ENCODE results near the gene OLFML3.
A peak's percentile ranks its signal among the peaks of the same experiment; 100 is the strongest.

Gene OLFML3

GRCh38 chr1:113949007-113949406 lies 30.3 kb upstream of the OLFML3 start:
- peak; percentile 67 for DNase-seq

GRCh38 chr1:113950908-113951307 lies 28.4 kb upstream of the OLFML3 start:
- DNase-seq = no peak

GRCh38 chr1:113951719-113952118 lies 27.6 kb upstream of the OLFML3 start:
- DNase-seq = no peak

- no peak for DNase-seq
Measured at GRCh38 chr1:113957984-113958383, 21.3 kb upstream of the OLFML3 start.

GRCh38 chr1:113958691-113959090 lies 20.6 kb upstream of the OLFML3 start:
- DNase-seq = no peak

- DNase-seq = peak; percentile 28
Measured at GRCh38 chr1:113963281-113963906, 15.9 kb upstream of the OLFML3 start.

GRCh38 chr1:113965703-113966412 lies 13.4 kb upstream of the OLFML3 start:
- DNase-seq = no peak

GRCh38 chr1:113972954-113973353 lies 6.3 kb upstream of the OLFML3 start:
- DNase-seq = no peak

GRCh38 chr1:113975211-113975895 lies 3.9 kb upstream of the OLFML3 start:
- peak; percentile 77 for DNase-seq

- DNase-seq = peak; percentile 66
Measured at GRCh38 chr1:113976609-113977278, 2.5 kb upstream of the OLFML3 start.

GRCh38 chr1:113977906-113978305 lies 1.4 kb upstream of the OLFML3 start:
- peak; percentile 15 for DNase-seq

GRCh38 chr1:113980110-113980509 lies 836 bp downstream of the OLFML3 start:
- DNase-seq = no peak

GRCh38 chr1:113981962-113982931 lies 3.0 kb downstream of the OLFML3 start:
- DNase-seq = peak; percentile 42

GRCh38 chr1:113982949-113983348 lies 3.7 kb downstream of the OLFML3 start:
- no peak for DNase-seq

GRCh38 chr1:113983391-113983790 lies 4.1 kb downstream of the OLFML3 start:
- no peak for DNase-seq

GRCh38 chr1:113983826-113984225 lies 4.6 kb downstream of the OLFML3 start:
- DNase-seq = no peak

GRCh38 chr1:113984710-113985109 lies 5.4 kb downstream of the OLFML3 start:
- no peak for DNase-seq

GRCh38 chr1:113986802-113987201 lies 7.5 kb downstream of the OLFML3 start:
- no peak for DNase-seq

GRCh38 chr1:113987259-113987658 lies 8.0 kb downstream of the OLFML3 start:
- no peak for DNase-seq

GRCh38 chr1:113990530-113990929 lies 11.3 kb downstream of the OLFML3 start:
- no peak for DNase-seq

GRCh38 chr1:113990961-113991360 lies 11.7 kb downstream of the OLFML3 start:
- no peak for DNase-seq

- no peak for DNase-seq
Measured at GRCh38 chr1:113991467-113991997, 12.3 kb downstream of the OLFML3 start.

All from hematopoietic multipotent progenitor cell treated with erythropoietin and hydrocortisone succinate and interleukin-3 and kit ligand, for 6 days (in vitro differentiated cells).